HL-60 (cell line): Measurements from ENCODE around the gene IQSEC1.

Experiments
- POLR2AphosphoS5 ChIP-seq: IDR thresholded peaks from 2 replicates; pipeline ENCODE4 v1.6.1; 2012; ENCODE audit warnings: low read depth
- TF ChIP-seq, protein P1 (sequence below): IDR thresholded peaks from 2 replicates; pipeline ENCODE4 v1.6.1; 2012; ENCODE audit warnings: low read depth; ENCODE audit not compliant: insufficient replicate concordance

DNA sequence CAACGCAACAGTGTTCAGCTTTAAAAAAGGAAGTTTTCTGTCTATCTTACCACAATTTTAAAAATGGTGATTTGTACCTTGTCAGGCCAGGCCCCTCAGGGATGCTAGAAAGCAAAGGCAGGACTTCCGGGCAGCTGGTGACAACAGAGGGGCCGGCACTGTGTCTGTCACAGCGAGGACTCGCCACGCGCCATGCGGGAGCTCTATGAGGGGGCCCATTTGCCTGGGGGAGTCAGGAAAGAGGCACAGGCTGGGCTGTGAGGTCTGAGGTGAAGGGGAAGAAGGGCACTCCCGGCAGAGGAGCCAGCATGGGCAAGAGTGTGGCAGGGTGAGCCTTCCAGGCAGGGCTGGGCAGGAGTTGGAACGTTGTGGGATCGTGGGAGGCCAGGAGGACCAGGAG lies 7.0 kb downstream of the IQSEC1 start:
- TF ChIP-seq, protein P1, sequence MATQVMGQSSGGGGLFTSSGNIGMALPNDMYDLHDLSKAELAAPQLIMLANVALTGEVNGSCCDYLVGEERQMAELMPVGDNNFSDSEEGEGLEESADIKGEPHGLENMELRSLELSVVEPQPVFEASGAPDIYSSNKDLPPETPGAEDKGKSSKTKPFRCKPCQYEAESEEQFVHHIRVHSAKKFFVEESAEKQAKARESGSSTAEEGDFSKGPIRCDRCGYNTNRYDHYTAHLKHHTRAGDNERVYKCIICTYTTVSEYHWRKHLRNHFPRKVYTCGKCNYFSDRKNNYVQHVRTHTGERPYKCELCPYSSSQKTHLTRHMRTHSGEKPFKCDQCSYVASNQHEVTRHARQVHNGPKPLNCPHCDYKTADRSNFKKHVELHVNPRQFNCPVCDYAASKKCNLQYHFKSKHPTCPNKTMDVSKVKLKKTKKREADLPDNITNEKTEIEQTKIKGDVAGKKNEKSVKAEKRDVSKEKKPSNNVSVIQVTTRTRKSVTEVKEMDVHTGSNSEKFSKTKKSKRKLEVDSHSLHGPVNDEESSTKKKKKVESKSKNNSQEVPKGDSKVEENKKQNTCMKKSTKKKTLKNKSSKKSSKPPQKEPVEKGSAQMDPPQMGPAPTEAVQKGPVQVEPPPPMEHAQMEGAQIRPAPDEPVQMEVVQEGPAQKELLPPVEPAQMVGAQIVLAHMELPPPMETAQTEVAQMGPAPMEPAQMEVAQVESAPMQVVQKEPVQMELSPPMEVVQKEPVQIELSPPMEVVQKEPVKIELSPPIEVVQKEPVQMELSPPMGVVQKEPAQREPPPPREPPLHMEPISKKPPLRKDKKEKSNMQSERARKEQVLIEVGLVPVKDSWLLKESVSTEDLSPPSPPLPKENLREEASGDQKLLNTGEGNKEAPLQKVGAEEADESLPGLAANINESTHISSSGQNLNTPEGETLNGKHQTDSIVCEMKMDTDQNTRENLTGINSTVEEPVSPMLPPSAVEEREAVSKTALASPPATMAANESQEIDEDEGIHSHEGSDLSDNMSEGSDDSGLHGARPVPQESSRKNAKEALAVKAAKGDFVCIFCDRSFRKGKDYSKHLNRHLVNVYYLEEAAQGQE: no peak
- no peak for TF ChIP-seq POLR2AphosphoS5
